ENCODE results near the gene PNKP.

- TF ChIP-seq CTCF (IDR thresholded peaks at IDR 0.05; ENCODE audit: low read depth, low read length, poor library complexity, severe bottlenecking): peak; percentile 84
- no peak for TF ChIP-seq EZH2phosphoT487 (IDR thresholded peaks at IDR 0.05; ENCODE audit: borderline replicate concordance, low read length)
Measured at GRCh38 chr19:49889687-49890348, 22.4 kb upstream of the PNKP start.
